NCI-H524 treated with DMSO at 0.1 percent for 48 hours (cell line): ENCODE results near the gene GJD4.

Source experiments
- DNase-seq: peaks from one replicate; lab custom pipeline; 2025; lab: John Stamatoyannopoulos, UW

Gene GJD4

GRCh38 chr10:35626971-35627507 lies 21.9 kb downstream of the GJD4 start:
- DNase-seq: no peak

DNA sequence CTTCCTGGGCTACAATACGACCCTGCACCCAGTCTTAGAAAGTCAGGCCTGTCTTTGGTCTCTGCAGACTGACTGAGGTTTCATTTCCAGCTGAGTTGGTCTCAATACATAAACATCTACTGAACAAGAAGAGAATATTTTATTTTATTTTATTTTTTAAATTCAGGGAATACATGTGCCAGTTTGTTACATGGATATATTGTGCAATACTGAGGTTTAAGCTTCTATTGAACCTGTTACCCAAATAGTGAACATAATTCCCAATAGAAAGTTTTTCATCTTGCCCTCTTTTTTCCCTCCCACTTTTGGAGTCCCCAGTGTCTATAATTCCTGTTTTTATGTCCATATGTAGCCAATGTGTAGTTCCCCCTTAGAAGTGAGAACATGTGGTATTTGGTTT lies 26.3 kb downstream of the GJD4 start:
- no peak for DNase-seq

- no peak for DNase-seq
Observed at GRCh38 chr10:35632027-35632426, 26.9 kb downstream of the GJD4 start.

- DNase-seq: no peak
Observed at GRCh38 chr10:35633006-35633980, 28.2 kb downstream of the GJD4 start.

GRCh38 chr10:35635576-35635975 lies 30.4 kb downstream of the GJD4 start:
- no peak for DNase-seq

- no peak for DNase-seq
Observed at GRCh38 chr10:35636956-35637355, 31.8 kb downstream of the GJD4 start.

- no peak for DNase-seq
Observed at GRCh38 chr10:35637462-35637861, 32.3 kb downstream of the GJD4 start.

GRCh38 chr10:35638101-35638500 lies 33.0 kb downstream of the GJD4 start:
- DNase-seq: no peak

DNA sequence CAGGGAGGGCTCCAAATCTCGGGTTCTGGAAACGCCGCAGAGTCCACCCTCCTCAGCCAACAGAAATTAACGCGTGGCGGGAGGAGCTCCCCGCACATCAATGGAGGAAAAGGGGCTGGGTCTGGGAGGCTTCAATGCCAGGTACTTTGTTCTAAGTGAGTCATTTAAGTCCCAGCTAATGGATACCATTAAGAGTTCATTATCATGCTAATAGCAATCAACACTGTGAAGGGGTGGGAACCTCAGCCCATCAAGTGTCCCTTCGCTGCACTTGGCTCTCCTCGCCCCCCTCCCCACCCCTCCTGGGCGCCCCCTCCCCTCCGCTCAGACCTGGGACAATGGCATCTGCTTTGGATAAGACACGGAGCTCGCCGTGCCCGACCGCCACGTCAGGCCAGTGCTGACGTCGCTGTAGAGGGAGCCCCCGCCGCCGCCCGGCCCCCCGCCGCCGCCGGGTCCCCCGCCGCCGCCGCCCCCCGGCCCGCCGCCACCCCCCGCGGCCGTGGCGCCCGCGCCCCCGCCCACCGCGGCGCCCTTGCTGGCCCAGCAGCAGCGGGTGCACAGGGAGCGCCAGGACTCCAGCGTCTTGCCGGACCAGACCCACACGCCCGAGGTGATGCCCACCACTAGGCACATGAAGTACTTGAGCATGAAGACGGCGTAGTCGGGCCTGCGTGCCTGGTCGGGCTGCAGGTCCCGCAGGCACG lies 34.0 kb downstream of the GJD4 start:
- DNase-seq: no peak

DNA sequence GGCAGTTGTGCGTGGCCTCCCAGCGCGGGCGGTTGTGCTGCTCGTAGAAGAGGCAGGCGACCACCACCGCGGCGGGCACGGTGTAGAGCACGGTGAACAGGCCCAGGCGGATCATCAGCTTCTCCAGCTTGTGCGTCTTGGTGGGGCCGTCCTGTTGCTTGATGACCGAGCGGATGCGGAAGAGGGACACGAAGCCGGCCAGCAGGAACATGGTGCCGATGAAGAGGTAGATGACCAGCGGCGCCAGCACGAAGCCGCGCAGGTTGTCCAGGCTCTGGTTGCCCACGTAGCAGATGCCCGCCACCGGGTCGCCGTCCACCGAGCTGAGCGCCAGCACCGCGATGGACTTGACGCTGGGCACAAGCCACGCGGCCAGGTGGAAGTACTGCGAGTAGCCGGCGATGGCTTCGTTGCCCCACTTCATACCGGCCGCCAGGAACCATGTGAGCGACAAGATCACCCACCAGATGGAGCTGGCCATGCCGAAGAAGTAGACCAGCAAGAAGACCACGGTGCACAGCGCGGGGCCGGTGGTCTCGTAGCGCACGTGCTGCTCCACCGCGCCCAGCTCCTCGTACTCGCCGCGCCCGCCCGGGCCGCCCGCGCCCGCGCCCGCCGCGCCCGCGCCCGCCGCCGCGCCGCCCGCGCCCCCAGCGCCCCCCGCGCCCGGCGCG lies 34.7 kb downstream of the GJD4 start:
- DNase-seq: no peak

DNA sequence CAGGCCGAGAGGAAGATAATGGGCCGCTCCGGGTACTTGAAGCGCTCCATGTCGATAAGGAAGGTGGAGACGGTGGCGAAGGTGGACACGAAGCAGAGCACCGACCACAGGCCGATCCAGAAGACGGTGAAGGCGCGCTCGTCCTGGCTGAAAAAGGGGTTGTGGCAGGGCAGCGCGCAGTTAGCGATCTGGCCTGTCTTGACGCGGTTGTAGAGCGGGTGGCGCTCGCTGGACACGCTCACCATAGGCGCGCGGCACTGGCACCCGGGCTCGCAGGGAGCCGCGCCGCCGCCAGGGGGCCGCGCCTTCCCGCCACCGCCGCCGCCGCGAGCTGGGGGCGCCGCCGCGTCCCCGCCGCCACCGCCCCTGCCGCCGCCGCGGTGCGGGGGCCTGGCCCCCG lies 35.3 kb downstream of the GJD4 start:
- no peak for DNase-seq

GRCh38 chr10:35640951-35641675 lies 36.0 kb downstream of the GJD4 start:
- no peak for DNase-seq

- no peak for DNase-seq
Observed at GRCh38 chr10:35641676-35642034, 36.5 kb downstream of the GJD4 start.

GRCh38 chr10:35642035-35642792 lies 37.1 kb downstream of the GJD4 start, which contains the start of gene FZD8:
Gene FZD8, minus strand, starts transcription at chr10:35642296. Its CDS starts 867 bp downstream, at chr10:35641429.
- DNase-seq: peak; percentile 35

DNA sequence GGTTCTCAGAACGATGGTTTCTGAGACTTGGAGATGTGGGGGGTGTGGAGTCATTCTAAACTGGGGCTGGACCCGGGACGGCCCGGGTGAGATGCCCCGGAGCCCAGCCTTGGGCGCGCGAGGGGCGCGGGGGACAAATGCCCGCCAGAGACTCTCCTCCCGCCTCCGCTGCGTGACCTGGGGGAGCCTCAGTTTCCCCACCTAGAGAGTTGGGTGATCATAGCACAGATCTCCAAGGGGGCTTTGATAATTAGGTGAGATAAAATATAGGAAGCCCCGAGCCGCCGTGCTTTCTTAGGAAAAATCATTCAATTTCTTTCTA lies 37.6 kb downstream of the GJD4 start:
- no peak for DNase-seq

- no peak for DNase-seq
Observed at GRCh38 chr10:35643151-35644049, 38.3 kb downstream of the GJD4 start.

DNA sequence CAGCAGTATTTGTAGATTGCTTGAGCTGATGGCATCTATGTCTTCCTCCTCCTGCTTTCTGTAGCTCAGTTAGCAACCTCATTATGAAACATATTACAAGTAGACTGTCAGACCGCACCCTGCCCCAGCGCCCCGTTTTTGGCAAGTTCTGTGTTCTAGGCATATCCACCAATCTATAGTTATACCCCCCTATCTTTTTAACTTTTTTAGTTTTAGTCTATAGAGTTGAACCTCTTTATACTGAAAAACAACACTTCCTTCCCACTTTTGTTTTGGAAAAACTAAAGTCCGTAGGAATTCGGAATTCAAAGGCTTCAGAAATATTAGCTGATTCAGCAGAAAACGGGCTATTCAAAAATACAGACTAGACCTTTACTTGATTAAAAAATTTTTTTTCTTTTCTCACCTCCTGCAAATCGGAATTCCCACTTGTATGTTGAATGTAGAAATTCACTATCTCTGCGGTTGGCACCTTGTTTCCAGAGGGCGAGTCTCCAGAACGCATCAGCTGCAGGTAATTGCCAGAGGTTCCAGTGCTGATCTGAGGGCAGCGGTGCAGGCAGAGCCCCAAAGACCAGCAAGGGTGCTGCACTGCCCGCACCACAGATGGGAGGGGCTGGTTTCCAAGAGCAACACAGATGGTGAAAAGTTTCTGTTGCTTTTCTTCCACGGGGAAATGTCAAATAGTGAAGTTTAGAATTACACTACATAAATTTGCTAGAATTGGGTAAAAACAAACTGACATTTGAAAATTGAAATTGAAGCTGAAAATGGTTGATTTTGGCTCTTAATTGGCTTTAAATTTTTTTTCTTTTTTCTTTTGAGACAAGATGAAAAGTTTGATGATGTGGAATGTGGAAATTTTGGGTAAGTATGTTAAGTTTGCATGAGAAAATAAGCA lies 39.2 kb downstream of the GJD4 start:
- no peak for DNase-seq

DNA sequence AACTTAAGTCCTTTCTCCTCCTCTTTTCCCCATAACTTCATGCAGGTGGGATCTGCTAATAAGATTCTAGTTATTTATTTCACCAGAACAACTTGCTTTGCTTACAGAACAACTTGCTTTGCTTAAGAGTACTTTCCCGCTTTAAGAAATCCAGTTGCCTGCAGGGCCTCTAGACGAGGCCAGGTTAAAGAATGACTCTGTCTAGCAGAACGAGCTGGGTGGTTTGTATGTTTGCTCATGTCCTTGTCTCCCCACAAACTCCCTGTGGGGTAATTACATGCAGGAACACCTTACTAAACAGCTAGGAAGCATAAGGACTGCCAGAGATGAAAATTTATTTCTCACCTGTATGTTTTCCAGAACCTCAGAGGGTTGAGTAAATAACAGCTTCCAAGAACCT lies 45.8 kb downstream of the GJD4 start:
- DNase-seq: no peak

DNA sequence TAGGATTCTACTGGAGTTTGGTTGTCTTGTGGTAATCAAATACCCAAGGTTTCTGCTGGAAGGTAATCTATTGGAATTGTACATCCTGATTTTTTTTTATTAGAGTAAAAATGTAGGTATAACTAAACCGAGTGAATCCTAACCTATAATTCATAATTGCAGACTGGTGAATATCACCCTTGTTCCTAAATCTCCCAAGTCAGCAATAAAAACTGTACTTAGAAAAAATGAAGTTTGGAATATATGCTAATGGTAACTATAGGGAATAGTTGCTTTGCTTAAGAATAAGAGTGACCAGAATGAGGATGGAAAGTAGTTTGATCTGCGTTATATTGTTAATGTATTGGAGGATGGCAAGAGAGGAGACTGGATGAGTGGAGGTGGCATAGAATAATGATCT lies 47.7 kb downstream of the GJD4 start:
- no peak for DNase-seq
